Stimulated activated CD4-positive, alpha-beta T cell treated with anti-CD3 and anti-CD28 coated beads, Interleukin-4, amount 100 ng/mL, for 48 hours (primary cell): ENCODE results near the gene LEO1.

Source experiments
- DNase-seq, 2 donors: peaks; one replicate each; pipeline ENCODE4 v3.0.0-alpha.2; 2020; ENCODE audit warnings: low read depth in 2 of 2

LEO1 gene

GRCh38 chr15:51931638-51932037 lies 39.9 kb downstream of the LEO1 start:
- no peak for DNase-seq

- DNase-seq: no peak
Observed at GRCh38 chr15:51931016-51931415, 40.6 kb downstream of the LEO1 start.

GRCh38 chr15:51926809-51927208 lies 44.8 kb downstream of the LEO1 start:
- no peak for DNase-seq

- no peak for DNase-seq
Observed at GRCh38 chr15:51924156-51925068, 47.2 kb downstream of the LEO1 start.

- DNase-seq: no peak
Observed at GRCh38 chr15:51917493-51917892, 54.1 kb downstream of the LEO1 start.

- no peak for DNase-seq
Observed at GRCh38 chr15:51912528-51912927, 59.0 kb downstream of the LEO1 start.

- DNase-seq: no peak
Observed at GRCh38 chr15:51909584-51909983, 62.0 kb downstream of the LEO1 start.

GRCh38 chr15:51908316-51908715 lies 63.3 kb downstream of the LEO1 start:
- no peak for DNase-seq

GRCh38 chr15:51907136-51907862 lies 64.3 kb downstream of the LEO1 start:
- no peak for DNase-seq

GRCh38 chr15:51904931-51905330 lies 66.6 kb downstream of the LEO1 start:
- DNase-seq: no peak

- DNase-seq: no peak
Observed at GRCh38 chr15:51904421-51904820, 67.2 kb downstream of the LEO1 start.

- DNase-seq: no peak
Observed at GRCh38 chr15:51889486-51889885, 82.1 kb downstream of the LEO1 start.

- no peak for DNase-seq
Observed at GRCh38 chr15:51888593-51889195, 82.9 kb downstream of the LEO1 start.
